WTC11 (cell line): ENCODE results near the gene CHRM5. TPM values are rescaled to one million over a fixed set of nuclear protein-coding genes. Genes with fewer than 3 reads are reported as not detected.

Experiments used
- ATAC-seq: fragments of 200-7000 bp; cut with Tn5 transposase; 2 replicates; pipeline ENCODE4 v1.10.0; 2021; ENCODE audit warnings: mild to moderate bottlenecking, moderate library complexity
- CTCF ChIA-PET: fragments of 300-600 bp; sonication (Branson Sonifier 250); formaldehyde crosslinking; loops from one replicate; lab custom pipeline; 2021; ENCODE audit warnings: antibody characterized with exemption; lab: Charles Lee
- POLR2A ChIA-PET: fragments of 350-600 bp; sonication (Branson Sonifier 250); formaldehyde crosslinking; loops from one replicate; lab custom pipeline; 2021; ENCODE audit warnings: antibody characterized with exemption; lab: Charles Lee
- DNase-seq: peaks from one replicate; pipeline ENCODE4 v3.0.0; 2021; ENCODE audit warnings: low spot score
- H3K27ac Mint-ChIP-seq: 2 replicates; pipeline ENCODE4 v1.8.0; 2021; ENCODE audit warnings: mixed read lengths
- H3K27me3 Mint-ChIP-seq: 2 replicates; pipeline ENCODE4 v1.8.0; 2021; ENCODE audit warnings: low read depth, mild to moderate bottlenecking, moderate library complexity, mixed read lengths
- H3K36me3 Mint-ChIP-seq: 2 replicates; pipeline ENCODE4 v1.8.0; 2021; ENCODE audit warnings: mixed read lengths
- H3K4me1 Mint-ChIP-seq: 2 replicates; pipeline ENCODE4 v1.8.0; 2022; ENCODE audit warnings: mixed read lengths
- H3K4me3 Mint-ChIP-seq: 2 replicates; pipeline ENCODE4 v1.8.0; 2021; ENCODE audit warnings: mild to moderate bottlenecking, moderate library complexity, mixed read lengths
- H3K9me3 Mint-ChIP-seq: 2 replicates; pipeline ENCODE4 v1.8.0; 2021; ENCODE audit warnings: mixed read lengths
- CREM ChIP-seq: sonication (generic); formaldehyde crosslinking; IDR thresholded peaks from 2 replicates; pipeline ENCODE4 v1.8.1; 2022; ENCODE audit warnings: mild to moderate bottlenecking, missing genetic modification reagents, moderate library complexity
- FOXP1 ChIP-seq: sonication (generic); formaldehyde crosslinking; IDR thresholded peaks from 2 replicates; pipeline ENCODE4 v1.8.0; 2022; ENCODE audit warnings: missing genetic modification reagents, mild to moderate bottlenecking, moderate library complexity, borderline replicate concordance
- KAT7 ChIP-seq: sonication (generic); formaldehyde crosslinking; IDR thresholded peaks from 2 replicates; pipeline ENCODE4 v1.8.1; 2023; ENCODE audit warnings: missing genetic modification reagents, mild to moderate bottlenecking, borderline replicate concordance
- NFE2L1 ChIP-seq: sonication (generic); formaldehyde crosslinking; IDR thresholded peaks from 2 replicates; pipeline ENCODE4 v1.8.1; 2023; ENCODE audit warnings: missing genetic modification reagents
- NR2C2 ChIP-seq: sonication (generic); formaldehyde crosslinking; IDR thresholded peaks from 2 replicates; pipeline ENCODE4 v1.8.0; 2022; ENCODE audit warnings: mild to moderate bottlenecking, missing genetic modification reagents
- OVOL2 ChIP-seq: fragments of 250-450 bp; sonication (Bioruptor Pico); IDR thresholded peaks from 2 replicates; pipeline ENCODE4 v1.9.0; 2021; ENCODE audit warnings: mild to moderate bottlenecking, borderline replicate concordance
- TEAD1 ChIP-seq: sonication (generic); formaldehyde crosslinking; IDR thresholded peaks from 2 replicates; pipeline ENCODE4 v1.8.0; 2022; ENCODE audit warnings: mild to moderate bottlenecking, missing genetic modification reagents
- ZNF317 ChIP-seq: sonication (generic); formaldehyde crosslinking; IDR thresholded peaks from 2 replicates; pipeline ENCODE4 v1.8.1; 2023; ENCODE audit warnings: low read depth, mild to moderate bottlenecking, moderate library complexity, missing genetic modification reagents, borderline replicate concordance
- ZNF671 ChIP-seq: fragments of 250-450 bp; sonication (Bioruptor Pico); IDR thresholded peaks from 2 replicates; pipeline ENCODE4 v1.8.0; 2021; ENCODE audit warnings: mild to moderate bottlenecking
- total RNA-seq: library from RNA; stranded (reverse); gene quantifications from 3 replicates; pipeline ENCODE4 v1.2.3, GENCODE V29; 2021
- TF ChIP-seq, protein P1 (sequence below): sonication (generic); formaldehyde crosslinking; IDR thresholded peaks from 2 replicates; pipeline ENCODE4 v1.8.0; 2022; ENCODE audit warnings: mild to moderate bottlenecking, missing genetic modification reagents
- TF ChIP-seq, protein P2 (sequence below): sonication (generic); formaldehyde crosslinking; IDR thresholded peaks from 2 replicates; pipeline ENCODE4 v1.8.1; 2023; ENCODE audit warnings: mild to moderate bottlenecking, missing genetic modification reagents
- TF ChIP-seq, protein P3 (sequence below): sonication (generic); formaldehyde crosslinking; IDR thresholded peaks from 2 replicates; pipeline ENCODE4 v1.8.1; 2022; ENCODE audit warnings: missing genetic modification reagents, borderline replicate concordance
- TF ChIP-seq, protein P4 (sequence below): fragments of 250-450 bp; sonication (Bioruptor Pico); IDR thresholded peaks from 2 replicates; pipeline ENCODE4 v1.9.0; 2021; ENCODE audit warnings: moderate library complexity, mild to moderate bottlenecking, inconsistent platforms, borderline replicate concordance
- TF ChIP-seq, protein P5 (sequence below): sonication (generic); formaldehyde crosslinking; IDR thresholded peaks from 2 replicates; pipeline ENCODE4 v1.8.1; 2023; ENCODE audit warnings: mild to moderate bottlenecking, missing genetic modification reagents, borderline replicate concordance
- TF ChIP-seq, protein P6 (sequence below): fragments of 250-450 bp; sonication (Bioruptor Pico); IDR thresholded peaks from 2 replicates; pipeline ENCODE4 v2.1.2; 2022; ENCODE audit warnings: mild to moderate bottlenecking, moderate library complexity

The CHRM5 gene
- total RNA-seq, 1 experiment from 2014 or later, result not detected

DNA sequence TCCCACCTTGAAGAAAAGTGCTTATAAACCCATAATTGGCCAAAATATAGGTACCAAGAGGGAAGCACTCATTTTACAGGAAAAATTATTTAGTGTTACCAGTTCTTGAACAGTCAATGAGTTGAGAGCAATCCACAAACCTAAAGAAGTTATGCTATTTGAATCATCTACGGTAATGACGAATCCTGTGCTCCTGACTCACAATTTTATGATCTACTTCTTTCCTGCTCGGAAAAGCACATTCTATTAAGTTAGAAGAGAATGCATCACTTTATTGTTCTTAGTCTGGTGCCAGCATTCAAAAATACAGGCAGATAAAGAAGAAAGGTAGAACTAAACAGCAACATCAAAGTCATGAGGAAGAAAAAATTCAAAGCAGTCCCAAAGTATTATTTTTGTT, 33.2 kb downstream of the CHRM5 start (continued):
- no peak for TF ChIP-seq ZNF317 (CRISPR knock-in tag)

DNA sequence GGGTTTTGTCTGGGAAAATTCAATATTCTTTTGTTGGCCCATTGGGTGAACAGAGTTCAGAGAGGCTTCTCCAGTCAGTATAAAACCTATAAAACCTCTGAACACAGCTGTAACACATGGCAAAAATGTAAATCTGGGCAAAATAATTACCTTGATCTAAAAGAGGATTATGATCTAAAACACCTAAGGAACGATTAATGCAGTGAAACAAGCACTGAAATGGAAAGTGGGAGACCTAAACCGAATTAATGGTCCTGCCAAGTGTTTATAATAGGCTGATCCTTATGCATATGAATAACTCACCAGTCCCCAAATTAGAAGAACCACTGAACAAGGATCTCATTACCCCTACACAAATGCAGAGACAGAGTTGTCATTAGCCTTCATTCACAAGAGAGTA, 38.1 kb downstream of the CHRM5 start:
- ChIA-PET POLR2A (no interaction called here), CTCF (no interaction called here)
- TF ChIP-seq NFE2L1 (no peak), TEAD1 (CRISPR knock-in tag) (no peak), KAT7 (CRISPR knock-in tag) (no peak), FOXP1 (CRISPR knock-in tag) (no peak)
- TF ChIP-seq, protein P1, sequence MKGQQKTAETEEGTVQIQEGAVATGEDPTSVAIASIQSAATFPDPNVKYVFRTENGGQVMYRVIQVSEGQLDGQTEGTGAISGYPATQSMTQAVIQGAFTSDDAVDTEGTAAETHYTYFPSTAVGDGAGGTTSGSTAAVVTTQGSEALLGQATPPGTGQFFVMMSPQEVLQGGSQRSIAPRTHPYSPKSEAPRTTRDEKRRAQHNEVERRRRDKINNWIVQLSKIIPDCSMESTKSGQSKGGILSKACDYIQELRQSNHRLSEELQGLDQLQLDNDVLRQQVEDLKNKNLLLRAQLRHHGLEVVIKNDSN, result no peak
- ATAC-seq (no peak), DNase-seq (no peak)
- Mint-ChIP-seq H3K27me3 (no peaks in the 10 kb centered on the region), H3K4me3 (no peak overlapping the region), H3K4me1 (peaks cover 5% of the 10 kb centered on the region), H3K27ac (no peak overlapping the region), H3K36me3 (peaks cover 2% of the 10 kb centered on the region; the same call in 1 of the 2 replicates), H3K9me3 (no peaks in the 10 kb centered on the region)

DNA sequence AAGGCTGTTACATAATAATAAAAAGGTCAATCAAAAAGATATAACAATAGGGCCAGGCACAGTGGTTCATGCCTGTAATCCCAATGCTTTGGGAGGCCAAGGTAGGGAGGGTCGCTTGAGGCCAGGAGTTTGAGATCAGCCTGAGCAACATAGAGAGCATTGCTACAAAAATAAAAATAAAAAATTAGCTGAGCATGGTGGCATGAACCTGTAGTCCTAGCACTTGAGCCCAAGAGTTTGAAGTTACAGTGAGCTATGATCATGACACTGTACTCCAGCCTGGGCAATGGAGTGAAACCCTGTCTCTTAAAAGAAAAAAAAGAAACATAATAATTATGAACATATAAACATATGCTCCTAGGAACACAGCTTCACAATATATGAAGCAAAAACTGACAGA, 41.4 kb downstream of the CHRM5 start:
- Mint-ChIP-seq H3K4me3 (no peak overlapping the region), H3K4me1 (peaks cover 15% of the 10 kb centered on the region), H3K36me3 (no peaks in the 10 kb centered on the region; the same call in 1 of the 2 replicates), H3K27ac (no peak overlapping the region)
- DNase-seq (no peak), ATAC-seq (no peak)
- TF ChIP-seq, protein P2, sequence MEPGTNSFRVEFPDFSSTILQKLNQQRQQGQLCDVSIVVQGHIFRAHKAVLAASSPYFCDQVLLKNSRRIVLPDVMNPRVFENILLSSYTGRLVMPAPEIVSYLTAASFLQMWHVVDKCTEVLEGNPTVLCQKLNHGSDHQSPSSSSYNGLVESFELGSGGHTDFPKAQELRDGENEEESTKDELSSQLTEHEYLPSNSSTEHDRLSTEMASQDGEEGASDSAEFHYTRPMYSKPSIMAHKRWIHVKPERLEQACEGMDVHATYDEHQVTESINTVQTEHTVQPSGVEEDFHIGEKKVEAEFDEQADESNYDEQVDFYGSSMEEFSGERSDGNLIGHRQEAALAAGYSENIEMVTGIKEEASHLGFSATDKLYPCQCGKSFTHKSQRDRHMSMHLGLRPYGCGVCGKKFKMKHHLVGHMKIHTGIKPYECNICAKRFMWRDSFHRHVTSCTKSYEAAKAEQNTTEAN (CRISPR knock-in tag), result no peak
- TF ChIP-seq, protein P3, sequence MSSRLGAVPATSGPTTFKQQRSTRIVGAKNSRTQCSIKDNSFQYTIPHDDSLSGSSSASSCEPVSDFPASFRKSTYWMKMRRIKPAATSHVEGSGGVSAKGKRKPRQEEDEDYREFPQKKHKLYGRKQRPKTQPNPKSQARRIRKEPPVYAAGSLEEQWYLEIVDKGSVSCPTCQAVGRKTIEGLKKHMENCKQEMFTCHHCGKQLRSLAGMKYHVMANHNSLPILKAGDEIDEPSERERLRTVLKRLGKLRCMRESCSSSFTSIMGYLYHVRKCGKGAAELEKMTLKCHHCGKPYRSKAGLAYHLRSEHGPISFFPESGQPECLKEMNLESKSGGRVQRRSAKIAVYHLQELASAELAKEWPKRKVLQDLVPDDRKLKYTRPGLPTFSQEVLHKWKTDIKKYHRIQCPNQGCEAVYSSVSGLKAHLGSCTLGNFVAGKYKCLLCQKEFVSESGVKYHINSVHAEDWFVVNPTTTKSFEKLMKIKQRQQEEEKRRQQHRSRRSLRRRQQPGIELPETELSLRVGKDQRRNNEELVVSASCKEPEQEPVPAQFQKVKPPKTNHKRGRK (CRISPR knock-in tag), result no peak
- TF ChIP-seq, protein P4, sequence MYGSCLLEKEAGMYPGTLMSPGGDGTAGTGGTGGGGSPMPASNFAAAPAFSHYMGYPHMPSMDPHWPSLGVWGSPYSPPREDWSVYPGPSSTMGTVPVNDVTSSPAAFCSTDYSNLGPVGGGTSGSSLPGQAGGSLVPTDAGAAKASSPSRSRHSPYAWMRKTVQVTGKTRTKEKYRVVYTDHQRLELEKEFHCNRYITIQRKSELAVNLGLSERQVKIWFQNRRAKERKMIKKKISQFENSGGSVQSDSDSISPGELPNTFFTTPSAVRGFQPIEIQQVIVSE, result no peak
- no peak for TF ChIP-seq ZNF671 (CRISPR knock-in tag)
- no peak for TF ChIP-seq NR2C2 (CRISPR knock-in tag)
- TF ChIP-seq CREM (CRISPR knock-in tag), result no peak
- TF ChIP-seq, all 79 proteins: peak for 0
- H3K27me3 Mint-ChIP-seq, result no peaks in the 10 kb centered on the region
- ChIA-PET POLR2A (no interaction called here), CTCF (no interaction called here)
- no peaks in the 10 kb centered on the region for H3K9me3 Mint-ChIP-seq

DNA sequence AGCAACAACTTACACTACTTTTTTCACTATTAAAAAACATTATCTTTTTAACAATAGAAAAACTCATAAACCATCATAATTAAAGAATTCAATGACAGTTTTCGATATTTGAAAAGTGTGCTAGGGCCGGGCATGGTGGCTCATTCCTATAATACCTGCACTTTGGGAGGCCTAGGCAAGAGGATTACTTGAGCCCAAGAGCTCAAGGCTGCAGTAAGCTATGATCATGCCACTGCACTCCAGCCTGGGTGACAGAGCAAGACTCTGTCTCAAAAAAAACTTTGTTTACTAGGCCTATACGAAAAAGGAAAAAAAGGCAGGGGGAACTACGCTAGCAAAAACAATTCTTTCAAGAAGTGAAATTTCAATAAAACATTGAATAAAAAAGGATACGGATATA, 42.6 kb downstream of the CHRM5 start:
- Mint-ChIP-seq H3K36me3 (no peaks in the 10 kb centered on the region; the same call in 1 of the 2 replicates), H3K27me3 (no peaks in the 10 kb centered on the region), H3K4me1 (peaks cover 24% of the 10 kb centered on the region), H3K4me3 (no peak overlapping the region), H3K27ac (no peak overlapping the region), H3K9me3 (no peaks in the 10 kb centered on the region)
- ATAC-seq (no peak), DNase-seq (no peak)
- CTCF ChIA-PET, result no interaction called here
- TF ChIP-seq, protein P5, sequence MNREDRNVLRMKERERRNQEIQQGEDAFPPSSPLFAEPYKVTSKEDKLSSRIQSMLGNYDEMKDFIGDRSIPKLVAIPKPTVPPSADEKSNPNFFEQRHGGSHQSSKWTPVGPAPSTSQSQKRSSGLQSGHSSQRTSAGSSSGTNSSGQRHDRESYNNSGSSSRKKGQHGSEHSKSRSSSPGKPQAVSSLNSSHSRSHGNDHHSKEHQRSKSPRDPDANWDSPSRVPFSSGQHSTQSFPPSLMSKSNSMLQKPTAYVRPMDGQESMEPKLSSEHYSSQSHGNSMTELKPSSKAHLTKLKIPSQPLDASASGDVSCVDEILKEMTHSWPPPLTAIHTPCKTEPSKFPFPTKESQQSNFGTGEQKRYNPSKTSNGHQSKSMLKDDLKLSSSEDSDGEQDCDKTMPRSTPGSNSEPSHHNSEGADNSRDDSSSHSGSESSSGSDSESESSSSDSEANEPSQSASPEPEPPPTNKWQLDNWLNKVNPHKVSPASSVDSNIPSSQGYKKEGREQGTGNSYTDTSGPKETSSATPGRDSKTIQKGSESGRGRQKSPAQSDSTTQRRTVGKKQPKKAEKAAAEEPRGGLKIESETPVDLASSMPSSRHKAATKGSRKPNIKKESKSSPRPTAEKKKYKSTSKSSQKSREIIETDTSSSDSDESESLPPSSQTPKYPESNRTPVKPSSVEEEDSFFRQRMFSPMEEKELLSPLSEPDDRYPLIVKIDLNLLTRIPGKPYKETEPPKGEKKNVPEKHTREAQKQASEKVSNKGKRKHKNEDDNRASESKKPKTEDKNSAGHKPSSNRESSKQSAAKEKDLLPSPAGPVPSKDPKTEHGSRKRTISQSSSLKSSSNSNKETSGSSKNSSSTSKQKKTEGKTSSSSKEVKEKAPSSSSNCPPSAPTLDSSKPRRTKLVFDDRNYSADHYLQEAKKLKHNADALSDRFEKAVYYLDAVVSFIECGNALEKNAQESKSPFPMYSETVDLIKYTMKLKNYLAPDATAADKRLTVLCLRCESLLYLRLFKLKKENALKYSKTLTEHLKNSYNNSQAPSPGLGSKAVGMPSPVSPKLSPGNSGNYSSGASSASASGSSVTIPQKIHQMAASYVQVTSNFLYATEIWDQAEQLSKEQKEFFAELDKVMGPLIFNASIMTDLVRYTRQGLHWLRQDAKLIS (CRISPR knock-in tag), result no peak
- no peak for TF ChIP-seq ZNF671 (CRISPR knock-in tag)
- no peak for TF ChIP-seq OVOL2 (CRISPR knock-in tag)
- TF ChIP-seq CREM (CRISPR knock-in tag), result no peak
- TF ChIP-seq, protein P6, sequence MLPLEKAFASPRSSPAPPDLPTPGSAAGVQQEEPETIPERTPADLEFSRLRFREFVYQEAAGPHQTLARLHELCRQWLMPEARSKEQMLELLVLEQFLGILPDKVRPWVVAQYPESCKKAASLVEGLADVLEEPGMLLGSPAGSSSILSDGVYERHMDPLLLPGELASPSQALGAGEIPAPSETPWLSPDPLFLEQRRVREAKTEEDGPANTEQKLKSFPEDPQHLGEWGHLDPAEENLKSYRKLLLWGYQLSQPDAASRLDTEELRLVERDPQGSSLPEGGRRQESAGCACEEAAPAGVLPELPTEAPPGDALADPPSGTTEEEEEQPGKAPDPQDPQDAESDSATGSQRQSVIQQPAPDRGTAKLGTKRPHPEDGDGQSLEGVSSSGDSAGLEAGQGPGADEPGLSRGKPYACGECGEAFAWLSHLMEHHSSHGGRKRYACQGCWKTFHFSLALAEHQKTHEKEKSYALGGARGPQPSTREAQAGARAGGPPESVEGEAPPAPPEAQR (CRISPR knock-in tag), result no peak
- POLR2A ChIA-PET, result no interaction called here
